Neural progenitor cell (in vitro differentiated cells): ENCODE data around the gene CFL2.

Experiments
- EZH2 ChIP-seq: fragments of 200-600 bp; sonication (generic); IDR thresholded peaks from 2 replicates; pipeline ENCODE4 v1.6.1; 2017; ENCODE audit warnings: antibody characterized with exemption, mild to moderate bottlenecking, moderate library complexity
- TF ChIP-seq, protein P1 (sequence below): fragments of 200-600 bp; sonication (generic); IDR thresholded peaks from 2 replicates; pipeline ENCODE4 v1.5.1; 2017; ENCODE audit warnings: antibody characterized with exemption, mild to moderate bottlenecking

DNA sequence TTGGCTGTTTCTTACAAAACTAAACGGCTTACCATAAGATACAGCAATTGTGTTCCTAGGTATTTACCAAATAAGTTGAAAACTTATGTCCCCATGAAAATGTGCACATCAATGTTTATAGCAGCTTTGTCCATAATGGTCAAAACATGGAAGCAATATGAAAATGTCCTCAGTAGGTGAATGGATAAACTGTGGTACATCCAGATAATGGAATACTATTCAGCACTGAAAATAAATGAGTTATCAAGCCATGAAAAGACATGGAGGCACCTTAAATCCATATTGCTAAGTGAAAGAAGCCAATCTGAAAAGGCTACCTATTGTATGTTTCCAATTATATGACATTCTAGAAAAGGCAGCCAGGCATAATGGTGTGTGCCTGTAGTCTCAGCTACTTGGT is 40.7 kb downstream of the CFL2 start:
- TF ChIP-seq, protein P1, sequence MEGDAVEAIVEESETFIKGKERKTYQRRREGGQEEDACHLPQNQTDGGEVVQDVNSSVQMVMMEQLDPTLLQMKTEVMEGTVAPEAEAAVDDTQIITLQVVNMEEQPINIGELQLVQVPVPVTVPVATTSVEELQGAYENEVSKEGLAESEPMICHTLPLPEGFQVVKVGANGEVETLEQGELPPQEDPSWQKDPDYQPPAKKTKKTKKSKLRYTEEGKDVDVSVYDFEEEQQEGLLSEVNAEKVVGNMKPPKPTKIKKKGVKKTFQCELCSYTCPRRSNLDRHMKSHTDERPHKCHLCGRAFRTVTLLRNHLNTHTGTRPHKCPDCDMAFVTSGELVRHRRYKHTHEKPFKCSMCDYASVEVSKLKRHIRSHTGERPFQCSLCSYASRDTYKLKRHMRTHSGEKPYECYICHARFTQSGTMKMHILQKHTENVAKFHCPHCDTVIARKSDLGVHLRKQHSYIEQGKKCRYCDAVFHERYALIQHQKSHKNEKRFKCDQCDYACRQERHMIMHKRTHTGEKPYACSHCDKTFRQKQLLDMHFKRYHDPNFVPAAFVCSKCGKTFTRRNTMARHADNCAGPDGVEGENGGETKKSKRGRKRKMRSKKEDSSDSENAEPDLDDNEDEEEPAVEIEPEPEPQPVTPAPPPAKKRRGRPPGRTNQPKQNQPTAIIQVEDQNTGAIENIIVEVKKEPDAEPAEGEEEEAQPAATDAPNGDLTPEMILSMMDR: no peak
- TF ChIP-seq EZH2: no peak
